Neural crest cell (in vitro differentiated cells): ENCODE results near the gene SRPX2. TPM values are rescaled to one million over a fixed set of nuclear protein-coding genes. Genes with fewer than 3 reads are reported as not detected.

Source experiments
- DNase-seq: peaks from one replicate; pipeline ENCODE4 v3.0.0; 2021; ENCODE audit warnings: low read depth, mixed read lengths, low spot score
- H3K27ac Mint-ChIP-seq: one replicate; pipeline ENCODE4 v1.8.0; 2021; ENCODE audit warnings: mild to moderate bottlenecking, mixed read lengths; ENCODE audit not compliant: unreplicated experiment
- H3K27me3 Mint-ChIP-seq: 2 replicates; pipeline ENCODE4 v1.8.0; 2021; ENCODE audit warnings: low read depth, mild to moderate bottlenecking, mixed read lengths
- H3K36me3 Mint-ChIP-seq: 2 replicates; pipeline ENCODE4 v1.8.0; 2021; ENCODE audit warnings: low read depth, mild to moderate bottlenecking, mixed read lengths
- H3K4me1 Mint-ChIP-seq: 2 replicates; pipeline ENCODE4 v1.8.0; 2021; ENCODE audit warnings: mixed read lengths
- H3K4me3 Mint-ChIP-seq: one replicate; pipeline ENCODE4 v1.8.0; 2021; ENCODE audit warnings: mild to moderate bottlenecking, mixed read lengths
- H3K9me3 Mint-ChIP-seq: 2 replicates; pipeline ENCODE4 v1.8.0; 2021; ENCODE audit warnings: mixed read lengths
- CTCF ChIP-seq: fragments of 200-600 bp; sonication (generic); conservative IDR thresholded peaks from 2 replicates; pipeline ENCODE4 v1.5.0; 2021; ENCODE audit warnings: antibody characterized with exemption, mild to moderate bottlenecking
- total RNA-seq: library from RNA; stranded (reverse); gene quantifications from 2 replicates; pipeline ENCODE4 v1.2.1, GENCODE V29; 2021

The SRPX2 gene
- total RNA-seq, 1 donor from 2014 or later, result 0.35 TPM

GRCh38 chrX:100606753-100607152 is 37.2 kb upstream of the SRPX2 start:
- Mint-ChIP-seq H3K9me3 (peaks cover 2% of the 10 kb centered on the region), H3K27me3 (no peaks in the 10 kb centered on the region), H3K36me3 (no peaks in the 10 kb centered on the region), H3K4me1 (peaks cover 16% of the 10 kb centered on the region), H3K4me3 (no peak overlapping the region), H3K27ac (no peak overlapping the region)
- no peak for TF ChIP-seq CTCF
- no peak for DNase-seq

GRCh38 chrX:100609591-100609990 is 34.4 kb upstream of the SRPX2 start:
- H3K27ac Mint-ChIP-seq, result peak overlapping the region; percentile 76
- H3K4me3 Mint-ChIP-seq, result no peak overlapping the region
- H3K36me3 Mint-ChIP-seq, result no peaks in the 10 kb centered on the region
- DNase-seq, result no peak
- H3K27me3 Mint-ChIP-seq, result no peaks in the 10 kb centered on the region
- H3K9me3 Mint-ChIP-seq, result peaks cover 6% of the 10 kb centered on the region
- TF ChIP-seq CTCF, result peak; percentile 54
- peaks cover 16% of the 10 kb centered on the region for H3K4me1 Mint-ChIP-seq

GRCh38 chrX:100611951-100612350 is 32.0 kb upstream of the SRPX2 start:
- H3K36me3 Mint-ChIP-seq, result no peaks in the 10 kb centered on the region
- H3K27me3 Mint-ChIP-seq, result no peaks in the 10 kb centered on the region
- TF ChIP-seq CTCF, result no peak
- H3K9me3 Mint-ChIP-seq, result peaks cover 8% of the 10 kb centered on the region
- no peak overlapping the region for H3K27ac Mint-ChIP-seq
- peaks cover 21% of the 10 kb centered on the region for H3K4me1 Mint-ChIP-seq
- no peak for DNase-seq
- no peak overlapping the region for H3K4me3 Mint-ChIP-seq

GRCh38 chrX:100615005-100615404 is 29.0 kb upstream of the SRPX2 start:
- TF ChIP-seq CTCF, result peak; percentile 74
- H3K27me3 Mint-ChIP-seq, result no peaks in the 10 kb centered on the region
- H3K4me3 Mint-ChIP-seq, result no peak overlapping the region
- no peak for DNase-seq
- no peaks in the 10 kb centered on the region for H3K36me3 Mint-ChIP-seq
- H3K27ac Mint-ChIP-seq, result peak overlapping the region; percentile 84
- H3K4me1 Mint-ChIP-seq, result peaks cover 9% of the 10 kb centered on the region
- H3K9me3 Mint-ChIP-seq, result peaks cover 8% of the 10 kb centered on the region

- H3K4me1 Mint-ChIP-seq, result peaks cover 10% of the 10 kb centered on the region
Measured at GRCh38 chrX:100623001-100623400, 21.0 kb upstream of the SRPX2 start.

More at GRCh38 chrX:100623001-100623400, 21.0 kb upstream of the SRPX2 start:
- Mint-ChIP-seq H3K27ac (no peak overlapping the region), H3K27me3 (no peaks in the 10 kb centered on the region), H3K9me3 (peaks cover 8% of the 10 kb centered on the region), H3K36me3 (peaks cover 8% of the 10 kb centered on the region), H3K4me3 (no peak overlapping the region)
- TF ChIP-seq CTCF, result no peak
- peak; percentile 4 for DNase-seq
